Caco-2 (cell line): ENCODE measurements around the gene APC2. TPM values are rescaled to one million over a fixed set of nuclear protein-coding genes. Genes with fewer than 3 reads are reported as not detected.

ENCODE experiments used
- BruUV-seq: library from RNA; stranded (reverse); fragments of 400-500 nt; replicated peaks from 2 replicates; lab custom pipeline; 2021; lab: Mats Ljungman, UMichigan
- CTCF ChIA-PET: fragments of 300-600 bp; sonication (Branson Sonifier 250); formaldehyde crosslinking; loops from one replicate; lab custom pipeline; 2022; ENCODE audit warnings: antibody characterized with exemption; lab: Charles Lee
- POLR2A ChIA-PET: fragments of 300-600 bp; sonication (Branson Sonifier 250); formaldehyde crosslinking; loops from one replicate; lab custom pipeline; 2022; ENCODE audit warnings: antibody characterized with exemption; lab: Charles Lee
- DNase-seq, 2 experiments: peaks; one replicate each; pipeline versions ENCODE4 v3.0.0 to v3.0.0-alpha.2; 2020 to 2022
- H3K27me3 ChIP-seq: replicated peaks from 2 replicates; pipeline ENCODE4 v1.6.0; 2011; ENCODE audit warnings: low read length; ENCODE audit not compliant: control insufficient read depth, insufficient read depth
- H3K36me3 ChIP-seq: 2 replicates; pipeline ENCODE4 v1.5.1; 2011; ENCODE audit warnings: low read length; ENCODE audit not compliant: control insufficient read depth, insufficient read depth
- H3K4me1 ChIP-seq: fragments of 250-450 bp; sonication (Bioruptor Pico); 2 replicates; pipeline ENCODE4 v1.5.1; 2020; ENCODE audit warnings: mild to moderate bottlenecking
- H3K4me3 ChIP-seq: 2 replicates; pipeline ENCODE4 v1.5.1; 2011; ENCODE audit warnings: low read depth, mild to moderate bottlenecking, control low read depth, low read length
- H3K9me3 ChIP-seq: fragments of 250-450 bp; sonication (Bioruptor Pico); 2 replicates; pipeline ENCODE4 v1.5.1; 2020; ENCODE audit warnings: mild to moderate bottlenecking, moderate library complexity
- H3K27ac Mint-ChIP-seq: one replicate; pipeline ENCODE4 v1.8.0; 2022; ENCODE audit warnings: mixed read lengths; ENCODE audit not compliant: unreplicated experiment
- H3K27me3 Mint-ChIP-seq: one replicate; pipeline ENCODE4 v1.8.0; 2022; ENCODE audit warnings: mixed read lengths; ENCODE audit not compliant: insufficient read depth, unreplicated experiment
- H3K36me3 Mint-ChIP-seq: one replicate; pipeline ENCODE4 v1.8.0; 2022; ENCODE audit warnings: mild to moderate bottlenecking, mixed read lengths; ENCODE audit not compliant: insufficient read depth, unreplicated experiment
- H3K4me1 Mint-ChIP-seq: one replicate; pipeline ENCODE4 v1.8.0; 2022; ENCODE audit warnings: low read depth, mixed read lengths; ENCODE audit not compliant: unreplicated experiment
- H3K4me3 Mint-ChIP-seq: one replicate; pipeline ENCODE4 v1.8.0; 2022; ENCODE audit warnings: mild to moderate bottlenecking, moderate library complexity, mixed read lengths; ENCODE audit not compliant: unreplicated experiment
- H3K9me3 Mint-ChIP-seq: one replicate; pipeline ENCODE4 v1.8.0; 2022; ENCODE audit warnings: mixed read lengths; ENCODE audit not compliant: unreplicated experiment
- CTCF ChIP-seq, 2 experiments: fragments of 200-600 bp in 1 of 2; IDR thresholded peaks; 1 replicate in 1 of 2; 2 replicates in 1 of 2; pipeline versions ENCODE4 v1.5.1 to v1.8.0; 2011 to 2022; ENCODE audit warnings: antibody characterized with exemption in 1 of 2, control low read depth in 1 of 2, inconsistent platforms in 1 of 2, low read depth in 1 of 2, low read length in 1 of 2, mild to moderate bottlenecking in 1 of 2, moderate library complexity in 1 of 2; ENCODE audit not compliant: insufficient read depth in 1 of 2, severe bottlenecking in 1 of 2, unreplicated experiment in 1 of 2
- intact Hi-C: fragments of 100-400 bp; cut with micrococcal nuclease; formaldehyde crosslinking; loops from one replicate; pipeline ENCODE4 v1.10.0; 2022; ENCODE audit not compliant: unreplicated experiment
- total RNA-seq: library from RNA; stranded (reverse); gene quantifications from 2 replicates; pipeline ENCODE4 v1.2.3, GENCODE V29; 2022

Gene APC2
- total RNA-seq, 1 experiment from 2014 or later = 9.5 TPM

- Mint-ChIP-seq H3K4me3 (no peak overlapping the region), H3K4me1 (no peaks in the 10 kb centered on the region), H3K36me3 (peaks cover 33% of the 10 kb centered on the region), H3K27ac (no peak overlapping the region), H3K9me3 (no peaks in the 10 kb centered on the region), H3K27me3 (no peaks in the 10 kb centered on the region)
- Histone ChIP-seq H3K4me3 (no peak overlapping the region), H3K9me3 (no peaks in the 10 kb centered on the region), H3K36me3 (no peaks in the 10 kb centered on the region; the same call in 1 of the 2 replicates), H3K27me3 (no peaks in the 10 kb centered on the region), H3K4me1 (no peaks in the 10 kb centered on the region)
- ChIA-PET POLR2A (interaction anchor here (0.6 kb wide), 1 partner anchor 968 kb away, joined by 3 read pairs; no protein-coding TSS in a partner anchor), CTCF (interaction anchor here (0.6 kb wide), 1 partner anchor 21 kb away, joined by 3 read pairs; no protein-coding TSS in a partner anchor)
- no TSS peak for BruUV-seq
- no peak for TF ChIP-seq CTCF (IDR thresholded peaks at IDR 0.05; ENCODE audit: insufficient read depth in 1 of 2, low read depth in 1 of 2, low read length in 1 of 2, severe bottlenecking in 1 of 2, unreplicated experiment in 1 of 2)
- no peak for DNase-seq
- intact Hi-C loops = no loop called here
These were observed 7.3 kb downstream of the APC2 start for GRCh38 chr19:1457031-1457739.

- H3K9me3 Mint-ChIP-seq = no peaks in the 10 kb centered on the region
- POLR2A ChIA-PET = no interaction called here
- no TSS peak for BruUV-seq
- H3K4me3 ChIP-seq = no peak overlapping the region
- TF ChIP-seq CTCF (IDR thresholded peaks at IDR 0.05; ENCODE audit: insufficient read depth in 1 of 2, low read depth in 1 of 2, low read length in 1 of 2, severe bottlenecking in 1 of 2, unreplicated experiment in 1 of 2) = no peak
- CTCF ChIA-PET = interaction anchor here (0.6 kb wide), 2 partner anchors 20 to 52 kb away, joined by 3 read pairs; no protein-coding TSS in a partner anchor
- no peak overlapping the region for H3K4me3 Mint-ChIP-seq
- no peaks in the 10 kb centered on the region for H3K9me3 ChIP-seq
- DNase-seq = no peak
- no peaks in the 10 kb centered on the region for H3K27me3 ChIP-seq
- no peaks in the 10 kb centered on the region; the same call in 1 of the 2 replicates for H3K36me3 ChIP-seq
- H3K27me3 Mint-ChIP-seq = no peaks in the 10 kb centered on the region
- no peaks in the 10 kb centered on the region for H3K4me1 Mint-ChIP-seq
- no peak overlapping the region for H3K27ac Mint-ChIP-seq
- peaks cover 29% of the 10 kb centered on the region for H3K36me3 Mint-ChIP-seq
- H3K4me1 ChIP-seq = no peaks in the 10 kb centered on the region
- intact Hi-C loops = no loop called here
These were observed 8.0 kb downstream of the APC2 start for GRCh38 chr19:1457892-1458291.

- H3K27me3 ChIP-seq = no peaks in the 10 kb centered on the region
- Mint-ChIP-seq H3K4me1 (no peaks in the 10 kb centered on the region), H3K9me3 (no peaks in the 10 kb centered on the region), H3K27ac (no peak overlapping the region), H3K36me3 (peaks cover 18% of the 10 kb centered on the region), H3K27me3 (no peaks in the 10 kb centered on the region), H3K4me3 (no peak overlapping the region)
- intact Hi-C loops = no loop called here
- TF ChIP-seq CTCF (IDR thresholded peaks at IDR 0.05; ENCODE audit: insufficient read depth in 1 of 2, low read depth in 1 of 2, low read length in 1 of 2, severe bottlenecking in 1 of 2, unreplicated experiment in 1 of 2) = no peak
- BruUV-seq = no TSS peak
- no peaks in the 10 kb centered on the region for H3K4me1 ChIP-seq
- no peak overlapping the region for H3K4me3 ChIP-seq
- CTCF ChIA-PET = no interaction called here
- POLR2A ChIA-PET = no interaction called here
- no peaks in the 10 kb centered on the region; the same call in 1 of the 2 replicates for H3K36me3 ChIP-seq
- H3K9me3 ChIP-seq = no peaks in the 10 kb centered on the region
- no peak for DNase-seq
These were observed 9.6 kb downstream of the APC2 start for GRCh38 chr19:1459479-1459878.
